Ishikawa (cell line): Measurements from ENCODE around the gene ST6GALNAC6.

ENCODE experiments used
- CEBPB ChIP-seq: IDR thresholded peaks from 2 replicates; pipeline ENCODE4 v1.6.1; 2012
- EGR1 ChIP-seq: IDR thresholded peaks from 2 replicates; pipeline ENCODE4 v1.6.1; 2012
- EP300 ChIP-seq: IDR thresholded peaks from 2 replicates; pipeline ENCODE4 v1.6.1; 2012; ENCODE audit warnings: borderline replicate concordance
- FOXM1 ChIP-seq: IDR thresholded peaks from 2 replicates; pipeline ENCODE4 v1.6.1; 2012; ENCODE audit warnings: low read depth, borderline replicate concordance
- NFIC ChIP-seq: IDR thresholded peaks from 2 replicates; pipeline ENCODE4 v1.6.1; 2012
- RAD21 ChIP-seq: IDR thresholded peaks from 2 replicates; pipeline ENCODE4 v1.6.1; 2012; ENCODE audit warnings: low read depth
- TAF1 ChIP-seq: IDR thresholded peaks from 2 replicates; pipeline ENCODE4 v1.6.1; 2012; ENCODE audit warnings: low read depth, mild to moderate bottlenecking
- TCF12 ChIP-seq: IDR thresholded peaks from 2 replicates; pipeline ENCODE4 v1.6.1; 2012; ENCODE audit warnings: low read depth
- TEAD4 ChIP-seq: IDR thresholded peaks from 2 replicates; pipeline ENCODE4 v1.6.1; 2012
- YY1 ChIP-seq: IDR thresholded peaks from 2 replicates; pipeline ENCODE4 v1.6.1; 2012; ENCODE audit warnings: low read depth
- TF ChIP-seq, protein P1 (sequence below): IDR thresholded peaks from 2 replicates; pipeline ENCODE4 v1.6.1; 2012
- TF ChIP-seq, protein P2 (sequence below): IDR thresholded peaks from 2 replicates; pipeline ENCODE4 v1.6.1; 2012
- TF ChIP-seq, protein P3 (sequence below): IDR thresholded peaks from 2 replicates; pipeline ENCODE4 v1.6.1; 2012; ENCODE audit warnings: low read depth, mild to moderate bottlenecking

GRCh38 chr9:127866535-127866934, 32.9 kb downstream of the ST6GALNAC6 start:
- no peak for TF ChIP-seq EP300
- no peak for TF ChIP-seq TEAD4
- TF ChIP-seq, protein P1, sequence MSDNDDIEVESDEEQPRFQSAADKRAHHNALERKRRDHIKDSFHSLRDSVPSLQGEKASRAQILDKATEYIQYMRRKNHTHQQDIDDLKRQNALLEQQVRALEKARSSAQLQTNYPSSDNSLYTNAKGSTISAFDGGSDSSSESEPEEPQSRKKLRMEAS = no peak
- no peak for TF ChIP-seq EGR1
- TF ChIP-seq, protein P2, sequence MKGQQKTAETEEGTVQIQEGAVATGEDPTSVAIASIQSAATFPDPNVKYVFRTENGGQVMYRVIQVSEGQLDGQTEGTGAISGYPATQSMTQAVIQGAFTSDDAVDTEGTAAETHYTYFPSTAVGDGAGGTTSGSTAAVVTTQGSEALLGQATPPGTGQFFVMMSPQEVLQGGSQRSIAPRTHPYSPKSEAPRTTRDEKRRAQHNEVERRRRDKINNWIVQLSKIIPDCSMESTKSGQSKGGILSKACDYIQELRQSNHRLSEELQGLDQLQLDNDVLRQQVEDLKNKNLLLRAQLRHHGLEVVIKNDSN = no peak
- TF ChIP-seq NFIC = no peak
- TF ChIP-seq TCF12 = no peak
- TF ChIP-seq, protein P3, sequence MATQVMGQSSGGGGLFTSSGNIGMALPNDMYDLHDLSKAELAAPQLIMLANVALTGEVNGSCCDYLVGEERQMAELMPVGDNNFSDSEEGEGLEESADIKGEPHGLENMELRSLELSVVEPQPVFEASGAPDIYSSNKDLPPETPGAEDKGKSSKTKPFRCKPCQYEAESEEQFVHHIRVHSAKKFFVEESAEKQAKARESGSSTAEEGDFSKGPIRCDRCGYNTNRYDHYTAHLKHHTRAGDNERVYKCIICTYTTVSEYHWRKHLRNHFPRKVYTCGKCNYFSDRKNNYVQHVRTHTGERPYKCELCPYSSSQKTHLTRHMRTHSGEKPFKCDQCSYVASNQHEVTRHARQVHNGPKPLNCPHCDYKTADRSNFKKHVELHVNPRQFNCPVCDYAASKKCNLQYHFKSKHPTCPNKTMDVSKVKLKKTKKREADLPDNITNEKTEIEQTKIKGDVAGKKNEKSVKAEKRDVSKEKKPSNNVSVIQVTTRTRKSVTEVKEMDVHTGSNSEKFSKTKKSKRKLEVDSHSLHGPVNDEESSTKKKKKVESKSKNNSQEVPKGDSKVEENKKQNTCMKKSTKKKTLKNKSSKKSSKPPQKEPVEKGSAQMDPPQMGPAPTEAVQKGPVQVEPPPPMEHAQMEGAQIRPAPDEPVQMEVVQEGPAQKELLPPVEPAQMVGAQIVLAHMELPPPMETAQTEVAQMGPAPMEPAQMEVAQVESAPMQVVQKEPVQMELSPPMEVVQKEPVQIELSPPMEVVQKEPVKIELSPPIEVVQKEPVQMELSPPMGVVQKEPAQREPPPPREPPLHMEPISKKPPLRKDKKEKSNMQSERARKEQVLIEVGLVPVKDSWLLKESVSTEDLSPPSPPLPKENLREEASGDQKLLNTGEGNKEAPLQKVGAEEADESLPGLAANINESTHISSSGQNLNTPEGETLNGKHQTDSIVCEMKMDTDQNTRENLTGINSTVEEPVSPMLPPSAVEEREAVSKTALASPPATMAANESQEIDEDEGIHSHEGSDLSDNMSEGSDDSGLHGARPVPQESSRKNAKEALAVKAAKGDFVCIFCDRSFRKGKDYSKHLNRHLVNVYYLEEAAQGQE = no peak
- TF ChIP-seq FOXM1 = no peak
- TF ChIP-seq RAD21 = no peak
- no peak for TF ChIP-seq TAF1
- TF ChIP-seq YY1 = no peak
- TF ChIP-seq CEBPB = no peak
